NOMO-1 (cell line): ENCODE data around the gene ZNF516.

Source experiments
- DNase-seq, 2 experiments: peaks; one replicate each; lab custom pipeline; 2025; ENCODE audit not compliant: unreplicated experiment in 2 of 2; lab: John Stamatoyannopoulos, UW

ZNF516 gene

GRCh38 chr18:76428396-76429261 is 66.4 kb downstream of the ZNF516 start:
- no peak for DNase-seq

DNA sequence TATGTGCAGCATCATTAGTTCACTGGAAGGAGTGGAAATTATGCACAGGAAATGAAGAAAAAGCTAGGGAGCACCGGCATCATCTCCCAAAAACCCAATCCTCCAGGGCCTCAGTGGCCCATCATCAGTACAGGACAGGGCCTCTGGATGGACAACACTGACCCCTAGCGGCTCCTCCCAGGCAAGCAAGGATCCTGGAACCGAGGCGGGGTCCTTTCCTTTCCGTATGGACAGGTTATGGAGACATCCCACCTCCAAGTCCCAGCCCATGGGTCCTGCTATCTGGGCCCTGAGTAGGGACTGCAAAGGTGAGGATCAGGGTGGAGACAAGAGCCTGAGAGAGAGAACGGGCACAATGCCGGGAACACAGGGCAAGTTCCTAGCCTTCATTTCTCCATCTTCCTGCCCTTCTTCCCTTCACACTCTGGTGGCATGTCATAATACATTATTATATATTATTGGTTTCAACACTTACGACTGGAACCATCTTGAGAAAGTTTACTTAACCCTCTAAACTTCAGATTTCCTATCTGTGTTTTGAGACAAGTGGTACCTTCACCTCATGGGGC is 68.2 kb downstream of the ZNF516 start:
- DNase-seq, result no peak

DNA sequence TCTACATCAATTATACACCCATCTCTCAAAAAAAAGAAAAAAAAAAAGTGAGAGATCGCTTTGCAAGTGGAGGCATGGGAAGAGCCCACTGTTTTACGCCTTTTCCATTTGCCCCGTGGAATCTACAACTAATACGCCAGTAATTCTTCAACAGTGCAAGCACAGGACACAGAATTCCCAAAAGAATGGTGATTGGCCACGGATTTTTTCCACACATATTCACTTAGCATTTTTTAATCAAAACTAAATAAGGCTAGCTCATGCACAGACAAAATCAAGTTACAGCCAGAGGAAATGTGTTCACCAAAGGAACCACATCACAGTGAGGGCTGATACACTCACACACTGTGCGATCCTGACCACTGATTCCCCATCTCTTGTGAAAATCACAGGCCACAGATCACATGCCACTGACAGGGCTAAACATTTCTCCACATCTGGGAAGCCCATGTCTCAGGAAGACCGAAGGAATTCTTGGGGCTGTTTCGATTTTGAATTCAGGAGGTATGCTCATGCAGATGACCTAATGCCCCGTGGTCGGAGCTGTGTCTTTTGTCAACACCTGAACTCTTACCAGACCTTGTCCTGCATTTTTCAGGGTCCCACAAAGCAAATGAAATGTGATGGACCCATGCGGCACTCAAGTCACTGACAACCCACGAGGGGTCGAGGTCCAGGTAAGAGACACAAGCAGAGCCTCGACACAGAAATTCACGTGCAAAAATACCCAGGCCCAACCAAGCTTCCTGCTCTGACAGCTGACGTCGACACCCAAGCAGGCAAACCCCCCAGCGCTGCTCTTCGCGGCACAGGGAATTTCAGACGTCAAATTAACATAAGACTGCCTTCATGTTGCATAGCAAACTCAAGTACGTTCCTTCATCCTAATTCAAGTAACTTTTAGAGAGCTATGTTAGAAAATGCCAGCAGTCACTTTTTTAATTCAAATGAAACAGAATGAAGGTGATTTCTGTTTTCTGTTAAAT is 69.6 kb downstream of the ZNF516 start:
- no peak for DNase-seq

DNA sequence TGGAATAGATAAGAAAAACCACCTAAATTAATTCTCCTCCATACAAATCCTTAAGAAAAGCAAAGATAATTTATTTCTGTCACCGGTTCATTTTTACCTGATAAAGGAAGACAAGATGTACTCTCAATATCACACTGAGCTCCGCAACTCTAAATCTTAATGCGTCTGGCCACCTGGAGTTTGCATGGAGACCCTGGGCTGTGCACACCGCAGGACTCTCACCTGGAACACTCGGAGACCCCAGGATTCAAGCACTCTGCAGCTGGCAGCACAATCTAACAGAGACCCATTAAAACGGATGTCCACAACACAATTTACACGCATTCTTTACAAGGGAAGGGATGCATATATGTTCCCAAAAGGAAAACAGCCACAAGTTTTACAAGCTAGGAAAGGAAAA is 72.2 kb downstream of the ZNF516 start:
- no peak for DNase-seq

DNA sequence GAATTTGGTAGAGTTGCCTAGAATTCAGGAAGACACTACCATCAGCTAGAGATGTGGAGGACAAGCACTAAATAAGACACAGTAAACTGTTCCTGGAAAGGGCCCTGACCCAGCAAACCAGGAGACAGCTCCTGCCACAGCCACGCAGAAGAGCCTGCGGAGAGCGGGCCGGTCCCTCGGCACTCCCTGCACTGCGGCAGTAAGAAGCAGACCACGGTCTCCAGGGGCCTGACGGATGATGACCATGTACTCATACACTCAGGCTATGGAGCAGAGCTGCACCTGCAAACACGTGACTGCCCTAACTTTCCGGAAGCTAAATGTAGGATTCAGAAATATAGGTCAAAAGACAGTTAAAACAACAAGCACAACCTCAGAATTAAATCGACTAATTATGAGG is 72.9 kb downstream of the ZNF516 start:
- no peak for DNase-seq

GRCh38 chr18:76421685-76422078 is 73.4 kb downstream of the ZNF516 start:
- DNase-seq, result no peak

DNA sequence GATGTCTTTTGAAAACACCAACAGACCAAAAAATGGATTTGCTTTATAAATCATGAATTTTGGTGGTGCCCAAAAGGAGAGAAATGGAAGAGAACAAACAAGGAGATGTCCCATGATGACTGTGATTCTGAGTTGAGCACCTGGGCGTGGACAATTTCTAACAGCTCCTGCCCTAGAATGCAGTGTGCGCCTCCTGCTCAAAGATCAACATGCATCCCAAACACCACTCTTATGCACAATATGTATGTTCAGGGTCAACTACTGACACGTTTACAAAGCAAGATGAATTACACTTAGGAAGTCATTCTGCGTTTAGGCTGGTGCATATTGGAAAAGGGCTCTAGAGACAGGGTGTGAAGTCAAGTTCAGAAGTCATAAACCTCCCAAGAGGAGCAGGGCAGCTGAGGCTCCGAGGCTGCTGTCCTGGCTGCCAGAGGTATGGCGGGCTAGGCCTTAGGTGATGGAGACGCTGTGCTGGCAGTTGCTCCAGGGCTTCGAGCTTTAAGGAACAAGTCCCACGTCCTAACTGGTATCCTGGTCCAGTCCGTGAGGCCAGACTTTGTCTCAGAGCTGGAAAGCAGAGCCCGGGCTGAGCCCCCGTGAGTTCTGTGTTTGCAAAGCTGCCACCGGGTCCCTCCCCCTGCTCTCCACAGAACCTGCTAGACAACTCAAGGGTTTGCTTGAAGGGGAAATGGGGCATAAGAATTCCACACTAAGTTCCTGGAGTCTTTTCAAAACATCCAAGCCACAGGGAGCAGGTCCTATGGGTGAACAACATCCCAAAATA is 74.0 kb downstream of the ZNF516 start:
- no peak for DNase-seq

DNA sequence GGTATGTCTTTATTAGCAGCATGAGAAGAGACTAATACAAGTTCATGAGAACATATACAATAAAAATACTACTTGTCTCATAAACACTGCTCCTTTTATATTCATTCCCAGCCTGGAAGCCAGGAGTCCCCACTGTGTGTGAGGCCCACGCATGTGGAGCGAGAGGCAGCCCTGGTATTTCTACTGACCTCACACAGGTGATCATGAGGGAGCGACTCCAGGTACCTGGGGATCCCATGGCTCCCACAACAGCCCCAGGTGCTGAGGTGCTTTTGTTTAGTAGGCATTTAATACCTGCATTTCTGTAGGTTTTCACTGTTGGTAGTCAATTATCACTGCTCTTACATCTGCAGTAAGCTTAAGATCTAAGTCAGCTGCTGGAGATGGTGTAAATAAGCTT is 75.2 kb downstream of the ZNF516 start:
- DNase-seq, result no peak

GRCh38 chr18:76416911-76417310 is 78.1 kb downstream of the ZNF516 start:
- no peak for DNase-seq

- no peak for DNase-seq
Observed at GRCh38 chr18:76414936-76415621, 80.0 kb downstream of the ZNF516 start.

DNA sequence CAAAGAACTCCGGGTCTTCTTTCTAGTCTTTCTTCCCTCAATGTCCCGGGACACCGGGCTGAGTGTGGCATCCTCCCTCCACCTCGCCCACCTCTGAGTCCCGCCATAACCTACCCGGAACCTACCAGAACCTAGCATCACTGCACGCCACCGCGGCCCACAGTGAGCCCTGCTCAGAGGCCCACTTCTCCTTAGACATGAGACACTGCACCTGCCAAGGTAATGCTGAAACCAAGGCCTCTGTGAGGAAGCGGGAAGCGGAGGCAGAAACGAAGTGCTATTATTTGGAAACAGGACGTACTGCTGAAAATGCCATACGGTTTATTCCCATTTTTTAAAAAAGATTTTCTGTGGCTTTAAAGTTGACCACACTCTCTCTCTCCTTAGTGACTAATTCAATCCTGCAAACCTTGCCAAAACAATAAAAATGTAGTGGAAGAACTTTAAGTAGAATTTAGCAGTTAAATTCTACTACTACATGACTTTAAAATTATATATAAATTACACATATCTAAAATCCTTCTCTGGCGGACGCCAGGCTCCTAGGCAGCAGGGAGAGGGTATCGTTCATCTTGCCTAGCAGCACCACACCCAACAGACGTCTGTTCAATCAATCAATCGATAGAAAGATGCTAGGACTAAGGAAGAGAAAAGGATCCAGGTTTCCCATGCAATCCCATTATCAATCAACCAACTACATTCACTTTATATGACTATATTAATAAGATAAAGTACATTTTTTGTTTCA is 82.0 kb downstream of the ZNF516 start:
- DNase-seq, result no peak

- no peak for DNase-seq
Observed at GRCh38 chr18:76412010-76412817, 82.8 kb downstream of the ZNF516 start.

GRCh38 chr18:76410660-76411417 is 84.2 kb downstream of the ZNF516 start:
- no peak for DNase-seq

- no peak for DNase-seq
Observed at GRCh38 chr18:76410033-76410432, 85.0 kb downstream of the ZNF516 start.

DNA sequence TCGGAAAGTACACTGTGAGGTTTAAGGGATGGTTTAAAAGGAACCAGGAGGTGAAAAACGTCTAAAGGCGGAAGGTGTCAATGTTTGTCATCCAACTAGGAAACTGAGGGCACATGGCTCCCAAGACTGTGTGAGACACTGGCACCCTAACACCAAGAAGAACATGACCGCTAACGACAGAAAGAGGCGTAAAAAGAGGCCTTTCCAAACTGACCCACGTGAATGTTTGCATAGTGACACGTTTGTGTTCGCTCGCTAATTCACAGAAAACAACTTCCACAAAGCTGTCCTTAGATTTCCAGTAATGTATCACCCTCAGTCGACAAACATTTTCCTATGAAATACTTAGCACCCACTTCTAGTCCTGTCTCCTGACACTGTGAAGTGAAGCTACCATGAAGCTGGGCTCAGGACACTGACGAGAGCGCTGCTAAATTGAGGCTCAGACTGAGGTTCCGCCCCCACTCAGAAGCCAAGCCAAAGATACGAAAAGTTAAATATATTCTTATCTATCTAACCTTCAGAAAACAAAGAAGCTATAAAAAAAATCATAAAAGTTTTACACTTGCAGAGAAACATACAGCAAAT is 86.5 kb downstream of the ZNF516 start:
- no peak for DNase-seq

- no peak for DNase-seq
Observed at GRCh38 chr18:76407681-76408080, 87.4 kb downstream of the ZNF516 start.

GRCh38 chr18:76406791-76407190 is 88.3 kb downstream of the ZNF516 start:
- no peak for DNase-seq
